DND-41 (cell line): Measurements from ENCODE around the gene TSHR.

Experiments
- ATAC-seq: fragments of 200-7000 bp; cut with Tn5 transposase; 3 replicates; pipeline ENCODE4 v1.9.1; 2021; ENCODE audit warnings: low read depth; ENCODE audit not compliant: insufficient read depth
- DNase-seq: peaks from one replicate; pipeline ENCODE4 v3.0.0-alpha.2; 2020
- H2AFZ ChIP-seq: 2 replicates; pipeline ENCODE4 v1.6.0; 2012; ENCODE audit warnings: low read depth, low read length
- H3K27ac ChIP-seq: 2 replicates; pipeline ENCODE4 v1.5.1; 2012; ENCODE audit warnings: low read length, inconsistent platforms
- H3K27me3 ChIP-seq: fragments of 200-600 bp; sonication (generic); 2 replicates; pipeline ENCODE4 v1.6.0; 2012; ENCODE audit warnings: low read length, mild to moderate bottlenecking, inconsistent platforms; ENCODE audit not compliant: insufficient read depth, poor library complexity
- H3K36me3 ChIP-seq: 2 replicates; pipeline ENCODE4 v1.5.1; 2012; ENCODE audit warnings: low read length, inconsistent platforms; ENCODE audit not compliant: insufficient read depth
- H3K4me1 ChIP-seq: 2 replicates; pipeline ENCODE4 v1.5.1; 2012; ENCODE audit warnings: mild to moderate bottlenecking, low read length; ENCODE audit not compliant: insufficient read depth
- H3K4me2 ChIP-seq: 2 replicates; pipeline ENCODE4 v1.6.0; 2012; ENCODE audit warnings: mild to moderate bottlenecking, moderate library complexity, low read length, inconsistent platforms; ENCODE audit not compliant: insufficient read depth
- H3K4me3 ChIP-seq, 2 experiments: fragments of 200-600 bp in 1 of 2; shearing (Covaris generic) in 1 of 2; 2 replicates each; pipeline ENCODE4 v1.5.1; 2012 to 2016; ENCODE audit warnings: inconsistent platforms in 2 of 2, low read length in 2 of 2, mild to moderate bottlenecking in 2 of 2, low read depth in 1 of 2, moderate library complexity in 1 of 2
- H3K79me2 ChIP-seq: 2 replicates; pipeline ENCODE4 v1.6.0; 2012; ENCODE audit warnings: low read length, inconsistent platforms; ENCODE audit not compliant: insufficient read depth
- H3K9ac ChIP-seq: 2 replicates; pipeline ENCODE4 v1.6.0; 2012; ENCODE audit warnings: low read depth, mild to moderate bottlenecking, inconsistent platforms, low read length, moderate library complexity
- H3K9me3 ChIP-seq: 2 replicates; pipeline ENCODE4 v1.5.1; 2012; ENCODE audit warnings: low read length, moderate library complexity, mild to moderate bottlenecking, inconsistent platforms; ENCODE audit not compliant: insufficient read depth, severe bottlenecking
- H4K20me1 ChIP-seq: 2 replicates; pipeline ENCODE4 v1.6.0; 2012; ENCODE audit warnings: low read length; ENCODE audit not compliant: insufficient read depth
- EZH2 ChIP-seq: IDR thresholded peaks from 3 replicates; pipeline ENCODE4 v1.6.1; 2012; ENCODE audit warnings: borderline replicate concordance, low read depth, mild to moderate bottlenecking, moderate library complexity, low read length, inconsistent platforms; ENCODE audit not compliant: severe bottlenecking
- TF ChIP-seq, protein P1 (sequence below): IDR thresholded peaks from 2 replicates; pipeline ENCODE4 v1.5.1; 2012; ENCODE audit warnings: borderline replicate concordance, low read length, moderate library complexity, mild to moderate bottlenecking; ENCODE audit not compliant: poor library complexity, severe bottlenecking; ENCODE audit errors: extremely low read depth

The TSHR gene

DNA sequence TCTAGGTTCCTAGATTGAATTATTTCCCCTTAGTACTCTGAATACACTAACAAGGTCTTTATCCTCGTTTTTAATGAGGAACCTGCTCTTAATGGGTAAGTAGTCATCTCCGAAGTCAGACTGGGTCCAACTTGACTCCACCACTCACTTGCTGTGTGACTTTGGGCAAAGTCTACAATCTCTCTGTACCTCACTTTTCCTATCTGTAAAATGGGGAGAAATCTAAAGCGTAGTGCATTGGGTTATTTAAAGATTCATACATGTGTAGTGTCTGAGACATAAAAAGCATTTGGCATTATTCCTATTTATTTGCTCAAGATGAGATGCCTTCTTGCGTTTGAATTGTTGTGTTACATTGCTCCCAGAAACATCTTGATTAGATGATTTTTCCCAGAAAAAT, 213.8 kb downstream of the TSHR start:
- Histone ChIP-seq H2AFZ (peak overlapping the region; percentile 75), H3K4me1 (peaks cover 51% of the 10 kb centered on the region), H3K36me3 (no peaks in the 10 kb centered on the region), H3K4me2 (peak overlapping the region; percentile 86), H4K20me1 (no peaks in the 10 kb centered on the region), H3K9ac (peak overlapping the region; percentile 75), H3K4me3 (peak overlapping the region in 1 of 2 experiments; percentile 84; a peak in 2 of 4 replicates), H3K27me3 (no peaks in the 10 kb centered on the region), H3K9me3 (no peaks in the 10 kb centered on the region), H3K27ac (peak overlapping the region; percentile 89), H3K79me2 (peaks cover 3% of the 10 kb centered on the region; the same call in 1 of the 2 replicates)
- TF ChIP-seq EZH2, result no peak
- TF ChIP-seq, protein P1, sequence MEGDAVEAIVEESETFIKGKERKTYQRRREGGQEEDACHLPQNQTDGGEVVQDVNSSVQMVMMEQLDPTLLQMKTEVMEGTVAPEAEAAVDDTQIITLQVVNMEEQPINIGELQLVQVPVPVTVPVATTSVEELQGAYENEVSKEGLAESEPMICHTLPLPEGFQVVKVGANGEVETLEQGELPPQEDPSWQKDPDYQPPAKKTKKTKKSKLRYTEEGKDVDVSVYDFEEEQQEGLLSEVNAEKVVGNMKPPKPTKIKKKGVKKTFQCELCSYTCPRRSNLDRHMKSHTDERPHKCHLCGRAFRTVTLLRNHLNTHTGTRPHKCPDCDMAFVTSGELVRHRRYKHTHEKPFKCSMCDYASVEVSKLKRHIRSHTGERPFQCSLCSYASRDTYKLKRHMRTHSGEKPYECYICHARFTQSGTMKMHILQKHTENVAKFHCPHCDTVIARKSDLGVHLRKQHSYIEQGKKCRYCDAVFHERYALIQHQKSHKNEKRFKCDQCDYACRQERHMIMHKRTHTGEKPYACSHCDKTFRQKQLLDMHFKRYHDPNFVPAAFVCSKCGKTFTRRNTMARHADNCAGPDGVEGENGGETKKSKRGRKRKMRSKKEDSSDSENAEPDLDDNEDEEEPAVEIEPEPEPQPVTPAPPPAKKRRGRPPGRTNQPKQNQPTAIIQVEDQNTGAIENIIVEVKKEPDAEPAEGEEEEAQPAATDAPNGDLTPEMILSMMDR, result no peak
- DNase-seq (no peak), ATAC-seq (no peak)

DNA sequence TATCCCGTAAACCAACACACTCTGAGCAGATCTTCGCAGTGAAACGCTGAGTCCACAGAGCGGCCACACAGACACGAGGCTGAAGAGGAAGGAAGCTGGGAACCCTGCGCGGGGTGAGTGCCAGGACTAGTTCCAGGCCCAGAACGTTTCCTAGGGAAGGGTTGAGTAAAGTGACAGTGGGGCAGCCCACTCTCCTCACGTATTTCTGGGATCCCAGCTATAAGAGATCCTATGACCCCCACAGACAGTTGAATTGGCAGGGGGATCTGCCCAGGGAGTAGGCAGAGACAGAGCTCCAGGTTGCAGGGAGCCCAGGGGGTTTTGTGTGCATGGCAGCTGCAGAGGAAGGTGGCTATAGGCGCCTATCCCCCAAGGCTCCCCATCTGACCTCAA, 214.3 kb downstream of the TSHR start:
- H3K36me3 ChIP-seq, result no peaks in the 10 kb centered on the region
- no peaks in the 10 kb centered on the region for H3K9me3 ChIP-seq
- peak; percentile 40 for ATAC-seq
- H3K4me1 ChIP-seq, result peaks cover 47% of the 10 kb centered on the region
- peak overlapping the region; percentile 86 for H3K4me2 ChIP-seq
- peak overlapping the region; percentile 89 for H3K27ac ChIP-seq
- peak overlapping the region; percentile 75 for H3K9ac ChIP-seq
- no peaks in the 10 kb centered on the region for H3K27me3 ChIP-seq
- H2AFZ ChIP-seq, result peak overlapping the region; percentile 75
- peaks cover 3% of the 10 kb centered on the region; the same call in 1 of the 2 replicates for H3K79me2 ChIP-seq
- H3K4me3 ChIP-seq, result peak overlapping the region; percentile 41 to 84; a peak in 3 of 4 replicates
- no peak for TF ChIP-seq EZH2
- TF ChIP-seq, protein P1, result no peak
- no peak for DNase-seq
- no peaks in the 10 kb centered on the region for H4K20me1 ChIP-seq

DNA sequence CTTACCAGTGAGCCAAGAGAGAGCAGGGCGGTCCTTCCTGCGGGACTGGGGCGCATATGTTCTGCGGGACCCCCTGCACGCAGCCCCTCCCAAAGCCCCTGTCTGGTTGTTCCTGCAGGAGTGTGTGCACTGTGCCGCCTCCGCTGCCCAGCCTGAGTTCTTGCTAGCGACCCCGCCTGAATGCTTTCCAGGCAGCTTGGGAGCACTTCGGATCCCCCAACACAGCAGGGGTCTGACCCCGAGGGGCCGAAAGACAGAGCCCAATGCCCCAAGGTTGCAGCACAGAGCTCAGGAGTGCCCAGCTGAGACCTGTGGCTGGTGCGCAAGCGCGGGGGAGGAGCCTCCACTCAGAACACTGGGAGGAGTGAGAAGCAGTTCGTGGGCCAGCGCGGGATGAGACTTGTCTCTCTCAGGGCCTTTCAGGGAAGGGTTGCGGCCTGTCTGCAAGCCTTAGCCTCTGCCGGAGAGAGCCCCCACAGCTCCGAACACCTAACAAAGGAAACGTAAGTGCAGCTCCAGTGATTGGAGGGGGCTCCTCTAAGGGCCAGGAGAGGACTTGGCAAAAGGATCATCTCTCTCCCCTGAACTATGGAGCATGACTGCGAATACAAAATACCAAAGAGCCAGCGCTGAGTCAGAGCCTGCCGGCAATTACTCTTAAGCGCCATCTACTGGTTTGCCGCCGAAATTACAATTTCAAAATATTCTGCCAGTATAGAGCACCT, 214.8 kb downstream of the TSHR start:
- H3K4me3 ChIP-seq, result peak overlapping the region; percentile 41 to 84; a peak in 3 of 4 replicates
- no peaks in the 10 kb centered on the region for H4K20me1 ChIP-seq
- peak overlapping the region; percentile 75 for H3K9ac ChIP-seq
- H2AFZ ChIP-seq, result peak overlapping the region; percentile 75
- H3K4me2 ChIP-seq, result peak overlapping the region; percentile 86
- H3K79me2 ChIP-seq, result peaks cover 3% of the 10 kb centered on the region; the same call in 1 of the 2 replicates
- H3K4me1 ChIP-seq, result peaks cover 42% of the 10 kb centered on the region
- DNase-seq (peak; percentile 91), ATAC-seq (peak; percentile 94)
- no peaks in the 10 kb centered on the region for H3K27me3 ChIP-seq
- no peaks in the 10 kb centered on the region for H3K9me3 ChIP-seq
- no peak for TF ChIP-seq EZH2
- TF ChIP-seq, protein P1, result peak; percentile 84
- H3K27ac ChIP-seq, result peak overlapping the region; percentile 89
- H3K36me3 ChIP-seq, result no peaks in the 10 kb centered on the region; the same call in 1 of the 2 replicates
